ENCODE measurements around the gene ADCYAP1.
"Not testable (repeated sequence)": the region's sequence is repeated elsewhere in the genome, so short reads cannot be mapped to it uniquely, and the experiment has no call there.

ADCYAP1 gene

GRCh38 chr18:867257-867656, 37.4 kb upstream of the ADCYAP1 start:
- Histone ChIP-seq H3K9ac (ENCODE audit: low read length) (no peak overlapping the region), H3F3A (ENCODE audit: insufficient read depth) (no peaks in the 10 kb centered on the region), H3K4me2 (ENCODE audit: low read depth, low read length, poor library complexity, severe bottlenecking) (no peak overlapping the region), H3K9me3 (ENCODE audit: insufficient read depth, low read length) (no peaks in the 10 kb centered on the region), H3K27ac (ENCODE audit: low read depth, low read length) (no peak overlapping the region), H4K20me1 (ENCODE audit: low read depth, low read length) (no peaks in the 10 kb centered on the region), H3K36me3 (ENCODE audit: low read length) (no peaks in the 10 kb centered on the region), H3K4me3 (ENCODE audit: insufficient read depth, low read length, poor library complexity, severe bottlenecking) (no peak overlapping the region), H3K27me3 (ENCODE audit: low read length) (no peaks in the 10 kb centered on the region), H3K9me2 (replicated peaks; ENCODE audit: insufficient read depth, low read length) (no peaks in the 10 kb centered on the region), H3K79me2 (ENCODE audit: insufficient read depth, low read length) (no peaks in the 10 kb centered on the region), H2AFZ (ENCODE audit: low read depth, low read length, severe bottlenecking) (no peak overlapping the region)
- no peak for TF ChIP-seq CTCF (IDR thresholded peaks at IDR 0.05; ENCODE audit: insufficient read depth, low read length, poor library complexity, severe bottlenecking)
- TF ChIP-seq EZH2phosphoT487 (conservative IDR thresholded peaks at IDR 0.05; ENCODE audit: low read length) = no peak

- not testable (repeated sequence) for H3F3A ChIP-seq (ENCODE audit: insufficient read depth); H3K27ac ChIP-seq (ENCODE audit: low read depth, low read length); H3K9ac ChIP-seq (ENCODE audit: low read length); H3K79me2 ChIP-seq (ENCODE audit: insufficient read depth, low read length); H3K4me2 ChIP-seq (ENCODE audit: low read depth, low read length, poor library complexity, severe bottlenecking); H3K9me2 ChIP-seq (replicated peaks; ENCODE audit: insufficient read depth, low read length); H3K27me3 ChIP-seq (ENCODE audit: low read length); H3K36me3 ChIP-seq (ENCODE audit: low read length); H2AFZ ChIP-seq (ENCODE audit: low read depth, low read length, severe bottlenecking); H3K9me3 ChIP-seq (ENCODE audit: insufficient read depth, low read length); H3K4me3 ChIP-seq (ENCODE audit: insufficient read depth, low read length, poor library complexity, severe bottlenecking); H4K20me1 ChIP-seq (ENCODE audit: low read depth, low read length)
Measured at GRCh38 chr18:873426-873825, 31.2 kb upstream of the ADCYAP1 start.

- Histone ChIP-seq H3K9ac (ENCODE audit: low read length) (no peak overlapping the region), H3K4me2 (ENCODE audit: low read depth, low read length, poor library complexity, severe bottlenecking) (no peak overlapping the region), H3F3A (ENCODE audit: insufficient read depth) (no peaks in the 10 kb centered on the region), H3K9me2 (replicated peaks; ENCODE audit: insufficient read depth, low read length) (no peaks in the 10 kb centered on the region), H3K79me2 (ENCODE audit: insufficient read depth, low read length) (no peaks in the 10 kb centered on the region), H3K36me3 (ENCODE audit: low read length) (no peaks in the 10 kb centered on the region), H3K9me3 (ENCODE audit: insufficient read depth, low read length) (no peaks in the 10 kb centered on the region), H3K27ac (ENCODE audit: low read depth, low read length) (no peak overlapping the region), H3K27me3 (ENCODE audit: low read length) (no peaks in the 10 kb centered on the region), H3K4me3 (ENCODE audit: insufficient read depth, low read length, poor library complexity, severe bottlenecking) (no peak overlapping the region), H4K20me1 (ENCODE audit: low read depth, low read length) (no peaks in the 10 kb centered on the region), H2AFZ (ENCODE audit: low read depth, low read length, severe bottlenecking) (no peak overlapping the region)
- TF ChIP-seq CTCF (IDR thresholded peaks at IDR 0.05; ENCODE audit: insufficient read depth, low read length, poor library complexity, severe bottlenecking) = no peak
Measured at GRCh38 chr18:875912-876311, 28.8 kb upstream of the ADCYAP1 start.

GRCh38 chr18:877238-877637, 27.4 kb upstream of the ADCYAP1 start:
- H2AFZ ChIP-seq (ENCODE audit: low read depth, low read length, severe bottlenecking) = no peak overlapping the region
- no peak overlapping the region for H3K27ac ChIP-seq (ENCODE audit: low read depth, low read length)
- H4K20me1 ChIP-seq (ENCODE audit: low read depth, low read length) = no peaks in the 10 kb centered on the region
- H3K4me2 ChIP-seq (ENCODE audit: low read depth, low read length, poor library complexity, severe bottlenecking) = no peak overlapping the region
- H3K9ac ChIP-seq (ENCODE audit: low read length) = no peak overlapping the region
- H3K4me3 ChIP-seq (ENCODE audit: insufficient read depth, low read length, poor library complexity, severe bottlenecking) = no peak overlapping the region
- H3K9me3 ChIP-seq (ENCODE audit: insufficient read depth, low read length) = no peaks in the 10 kb centered on the region
- TF ChIP-seq EZH2phosphoT487 (conservative IDR thresholded peaks at IDR 0.05; ENCODE audit: low read length) (no peak), CTCF (IDR thresholded peaks at IDR 0.05; ENCODE audit: insufficient read depth, low read length, poor library complexity, severe bottlenecking) (no peak)
- H3K27me3 ChIP-seq (ENCODE audit: low read length) = no peaks in the 10 kb centered on the region
- no peaks in the 10 kb centered on the region for H3K79me2 ChIP-seq (ENCODE audit: insufficient read depth, low read length)
- H3K36me3 ChIP-seq (ENCODE audit: low read length) = no peaks in the 10 kb centered on the region
- H3F3A ChIP-seq (ENCODE audit: insufficient read depth) = no peaks in the 10 kb centered on the region
- H3K9me2 ChIP-seq (replicated peaks; ENCODE audit: insufficient read depth, low read length) = no peaks in the 10 kb centered on the region
